ENCODE results near the gene PCGF1.

The PCGF1 gene

GRCh38 chr2:74551530-74551929, 44.0 kb upstream of the PCGF1 start:
- no peak overlapping the region for H3K4me3 ChIP-seq (ENCODE audit: low read length in 2 of 2)
- H3K27me3 ChIP-seq (ENCODE audit: control insufficient read depth in 1 of 2, insufficient read depth in 2 of 2, low read length in 2 of 2), result peaks cover 0 to 18% of the 10 kb centered on the region in 2 donors
- H3K9me3 ChIP-seq (ENCODE audit: control insufficient read depth in 2 of 2, low read length in 2 of 2), result no peaks in the 10 kb centered on the region
- H3K4me1 ChIP-seq (ENCODE audit: control insufficient read depth, insufficient read depth, low read length), result peaks cover 41% of the 10 kb centered on the region
- H3K36me3 ChIP-seq (ENCODE audit: control insufficient read depth in 2 of 2, insufficient read depth in 2 of 2, low read length in 2 of 2), result no peaks in the 10 kb centered on the region
- H3K9ac ChIP-seq (ENCODE audit: low read length in 2 of 2), result no peak overlapping the region
- no peak overlapping the region for H3K27ac ChIP-seq (ENCODE audit: low read length)

- H3K9me3 ChIP-seq (ENCODE audit: control insufficient read depth in 2 of 2, low read length in 2 of 2), result no peaks in the 10 kb centered on the region
- H3K27me3 ChIP-seq (ENCODE audit: control insufficient read depth in 1 of 2, insufficient read depth in 2 of 2, low read length in 2 of 2), result peaks cover 0 to 21% of the 10 kb centered on the region in 2 donors
- H3K27ac ChIP-seq (ENCODE audit: low read length), result no peak overlapping the region
- H3K4me1 ChIP-seq (ENCODE audit: control insufficient read depth, insufficient read depth, low read length), result peaks cover 40% of the 10 kb centered on the region
- H3K36me3 ChIP-seq (ENCODE audit: control insufficient read depth in 2 of 2, insufficient read depth in 2 of 2, low read length in 2 of 2), result no peaks in the 10 kb centered on the region
- H3K4me3 ChIP-seq (ENCODE audit: low read length in 2 of 2), result peak overlapping the region in 1 of 2 donors; percentile 73
- H3K9ac ChIP-seq (ENCODE audit: low read length in 2 of 2), result no peak overlapping the region
Observed at GRCh38 chr2:74550231-74550630, 42.7 kb upstream of the PCGF1 start.

DNA sequence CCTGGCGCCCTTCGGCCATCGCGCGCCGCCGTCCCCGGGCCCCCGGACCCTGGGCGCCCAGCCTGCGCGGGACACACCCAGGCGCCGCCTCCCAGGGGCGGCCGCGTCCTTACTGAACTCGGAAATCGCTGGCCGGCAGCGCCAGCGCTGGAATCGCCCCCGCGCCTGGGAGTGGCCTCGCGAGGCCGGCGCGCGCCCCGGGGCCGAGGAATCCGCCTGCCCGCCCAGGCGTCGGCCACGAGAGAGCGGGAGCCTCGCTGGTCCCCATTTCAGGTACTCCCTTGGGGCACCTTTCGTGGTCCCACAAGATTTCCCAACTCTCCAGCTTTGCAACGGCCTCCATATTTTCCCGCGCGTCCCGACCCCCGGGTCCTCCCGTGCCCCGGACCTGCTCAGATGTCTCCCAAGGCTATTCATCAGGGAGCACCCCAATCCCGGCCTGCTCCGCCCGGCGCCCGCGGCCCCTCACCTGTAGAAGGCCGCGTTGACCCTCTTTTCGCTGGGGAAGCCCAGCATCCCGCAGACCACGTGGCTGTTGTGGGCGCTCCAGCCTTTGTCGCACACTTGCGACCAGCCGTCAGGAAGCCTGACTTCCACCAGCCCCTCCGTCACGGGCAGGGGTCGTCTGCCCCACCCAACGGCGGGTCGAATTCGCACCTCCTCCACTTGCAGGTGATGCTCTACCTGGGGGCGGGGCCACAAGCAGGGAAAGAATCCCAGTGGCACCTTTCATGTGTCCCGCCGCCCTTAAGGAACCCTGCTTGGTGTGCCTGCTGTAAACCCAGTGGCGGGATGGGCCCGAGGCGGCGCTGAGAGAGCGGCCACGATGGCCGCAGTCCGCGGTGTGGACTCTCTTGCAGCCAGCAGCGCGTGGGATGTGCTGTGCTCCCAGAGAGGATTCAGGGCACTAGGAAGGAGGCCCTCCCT, 41.7 kb upstream of the PCGF1 start:
- Histone ChIP-seq H3K36me3 (ENCODE audit: control insufficient read depth in 2 of 2, insufficient read depth in 2 of 2, low read length in 2 of 2) (no peaks in the 10 kb centered on the region), H3K4me3 (ENCODE audit: low read length in 2 of 2) (peak overlapping the region; percentile 66 to 73), H3K27ac (ENCODE audit: low read length) (no peak overlapping the region), H3K9me3 (ENCODE audit: control insufficient read depth in 2 of 2, low read length in 2 of 2) (no peaks in the 10 kb centered on the region), H3K27me3 (ENCODE audit: control insufficient read depth in 1 of 2, insufficient read depth in 2 of 2, low read length in 2 of 2) (peaks cover 0 to 21% of the 10 kb centered on the region in 2 donors), H3K4me1 (ENCODE audit: control insufficient read depth, insufficient read depth, low read length) (peaks cover 32% of the 10 kb centered on the region), H3K9ac (ENCODE audit: low read length in 2 of 2) (peak overlapping the region; percentile 63 to 64)

DNA sequence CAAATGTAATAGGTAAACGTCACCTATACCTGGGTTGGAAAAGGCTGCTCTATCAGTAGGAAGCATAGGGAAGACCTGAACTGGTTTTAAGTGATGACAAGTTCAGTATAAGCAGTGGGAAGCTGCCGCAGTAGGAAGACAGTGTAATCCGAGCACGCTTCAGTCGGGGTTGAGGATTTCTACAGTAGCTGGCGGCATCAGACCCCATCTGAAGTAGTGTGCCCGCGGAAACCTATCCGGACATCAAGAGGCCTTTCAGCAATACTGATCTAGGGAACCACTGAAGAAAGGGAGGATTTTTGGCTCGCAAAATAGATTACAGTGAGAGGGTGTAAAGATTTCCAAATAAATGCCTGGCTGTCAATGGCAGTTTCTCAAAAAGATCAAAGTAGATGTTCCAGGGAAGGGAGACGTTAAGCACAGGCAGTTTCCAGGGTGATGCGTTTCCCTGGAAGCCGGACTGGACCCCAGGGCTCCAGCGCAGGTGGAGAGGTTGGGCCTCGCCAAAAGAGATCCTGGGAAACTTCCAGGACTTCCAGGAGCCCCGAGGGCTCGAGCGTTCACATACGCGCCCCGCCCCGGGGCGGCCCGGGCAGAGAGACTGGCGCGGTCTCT, 40.9 kb upstream of the PCGF1 start:
- Histone ChIP-seq H3K4me1 (ENCODE audit: control insufficient read depth, insufficient read depth, low read length) (peaks cover 24% of the 10 kb centered on the region), H3K27me3 (ENCODE audit: control insufficient read depth in 1 of 2, insufficient read depth in 2 of 2, low read length in 2 of 2) (peaks cover 0 to 21% of the 10 kb centered on the region in 2 donors), H3K4me3 (ENCODE audit: low read length in 2 of 2) (peak overlapping the region; percentile 66 to 73), H3K9ac (ENCODE audit: low read length in 2 of 2) (peak overlapping the region; percentile 63 to 64), H3K27ac (ENCODE audit: low read length) (peak overlapping the region; percentile 49), H3K9me3 (ENCODE audit: control insufficient read depth in 2 of 2, low read length in 2 of 2) (no peaks in the 10 kb centered on the region), H3K36me3 (ENCODE audit: control insufficient read depth in 2 of 2, insufficient read depth in 2 of 2, low read length in 2 of 2) (no peaks in the 10 kb centered on the region)

DNA sequence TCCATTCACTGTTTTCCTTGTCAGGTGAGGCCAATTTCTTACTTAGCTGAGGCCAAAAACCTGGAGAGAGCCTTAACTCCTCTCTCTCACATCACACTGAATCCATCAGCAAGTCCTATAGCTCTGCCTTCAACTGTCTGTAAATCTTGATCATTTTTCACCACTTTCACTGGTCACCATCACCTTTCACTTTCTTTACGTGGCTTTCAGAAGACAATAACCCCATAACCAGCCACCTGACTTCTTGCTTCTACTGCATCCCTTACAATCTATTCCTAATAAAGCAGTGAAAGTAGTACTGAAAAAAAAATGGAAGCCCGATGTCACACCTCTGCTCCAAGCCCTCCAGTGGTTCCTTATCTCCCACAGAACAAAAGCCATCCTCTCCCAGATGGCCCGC, 38.5 kb upstream of the PCGF1 start:
- peaks cover 16% of the 10 kb centered on the region for H3K4me1 ChIP-seq (ENCODE audit: control insufficient read depth, insufficient read depth, low read length)
- H3K27ac ChIP-seq (ENCODE audit: low read length), result no peak overlapping the region
- no peaks in the 10 kb centered on the region for H3K9me3 ChIP-seq (ENCODE audit: control insufficient read depth in 2 of 2, low read length in 2 of 2)
- no peak overlapping the region for H3K9ac ChIP-seq (ENCODE audit: low read length in 2 of 2)
- no peaks in the 10 kb centered on the region for H3K36me3 ChIP-seq (ENCODE audit: control insufficient read depth in 2 of 2, insufficient read depth in 2 of 2, low read length in 2 of 2)
- H3K27me3 ChIP-seq (ENCODE audit: control insufficient read depth in 1 of 2, insufficient read depth in 2 of 2, low read length in 2 of 2), result peaks cover 0 to 21% of the 10 kb centered on the region in 2 donors
- H3K4me3 ChIP-seq (ENCODE audit: low read length in 2 of 2), result no peak overlapping the region

DNA sequence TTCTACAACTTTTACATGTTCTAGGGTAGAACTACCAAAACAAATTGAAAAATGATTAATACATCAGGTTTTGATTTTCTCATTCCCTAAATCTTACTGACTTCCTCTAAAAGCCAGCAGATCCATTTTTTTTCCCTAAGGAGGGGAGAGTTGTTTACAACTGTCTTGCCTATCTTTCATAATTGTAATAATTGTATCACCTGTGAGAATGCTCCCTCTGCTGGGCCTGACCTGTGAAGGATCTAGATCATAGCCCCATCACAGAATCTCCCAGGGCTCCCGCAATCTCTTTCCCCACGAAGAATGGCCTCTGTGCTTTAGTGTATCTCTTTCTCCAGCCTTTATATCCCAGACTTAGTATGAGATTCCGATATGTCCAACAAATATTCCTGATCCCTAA, 37.1 kb upstream of the PCGF1 start:
- Histone ChIP-seq H3K27me3 (ENCODE audit: control insufficient read depth in 1 of 2, insufficient read depth in 2 of 2, low read length in 2 of 2) (peaks cover 0 to 12% of the 10 kb centered on the region in 2 donors), H3K27ac (ENCODE audit: low read length) (no peak overlapping the region), H3K4me1 (ENCODE audit: control insufficient read depth, insufficient read depth, low read length) (peaks cover 14% of the 10 kb centered on the region), H3K4me3 (ENCODE audit: low read length in 2 of 2) (no peak overlapping the region), H3K9ac (ENCODE audit: low read length in 2 of 2) (no peak overlapping the region), H3K9me3 (ENCODE audit: control insufficient read depth in 2 of 2, low read length in 2 of 2) (no peaks in the 10 kb centered on the region), H3K36me3 (ENCODE audit: control insufficient read depth in 2 of 2, insufficient read depth in 2 of 2, low read length in 2 of 2) (no peaks in the 10 kb centered on the region)

GRCh38 chr2:74542978-74543377, 35.5 kb upstream of the PCGF1 start:
- Histone ChIP-seq H3K4me3 (ENCODE audit: low read length in 2 of 2) (no peak overlapping the region), H3K36me3 (ENCODE audit: control insufficient read depth in 2 of 2, insufficient read depth in 2 of 2, low read length in 2 of 2) (no peaks in the 10 kb centered on the region)

GRCh38 chr2:74540291-74540690, 32.8 kb upstream of the PCGF1 start:
- H3K9ac ChIP-seq (ENCODE audit: low read length in 2 of 2), result no peak overlapping the region
- peak overlapping the region; percentile 11 for H3K27ac ChIP-seq (ENCODE audit: low read length)
- no peaks in the 10 kb centered on the region for H3K4me1 ChIP-seq (ENCODE audit: control insufficient read depth, insufficient read depth, low read length)
- no peaks in the 10 kb centered on the region for H3K36me3 ChIP-seq (ENCODE audit: control insufficient read depth in 2 of 2, insufficient read depth in 2 of 2, low read length in 2 of 2)
- H3K9me3 ChIP-seq (ENCODE audit: control insufficient read depth in 2 of 2, low read length in 2 of 2), result no peaks in the 10 kb centered on the region
- H3K4me3 ChIP-seq (ENCODE audit: low read length in 2 of 2), result no peak overlapping the region
- H3K27me3 ChIP-seq (ENCODE audit: control insufficient read depth in 1 of 2, insufficient read depth in 2 of 2, low read length in 2 of 2), result peaks cover 0 to 3% of the 10 kb centered on the region in 2 donors

More at GRCh38 chr2:74542978-74543377, 35.5 kb upstream of the PCGF1 start:
- H3K4me1 ChIP-seq (ENCODE audit: control insufficient read depth, insufficient read depth, low read length), result no peaks in the 10 kb centered on the region
- H3K9me3 ChIP-seq (ENCODE audit: control insufficient read depth in 2 of 2, low read length in 2 of 2), result no peaks in the 10 kb centered on the region
- no peak overlapping the region for H3K27ac ChIP-seq (ENCODE audit: low read length)
- H3K9ac ChIP-seq (ENCODE audit: low read length in 2 of 2), result no peak overlapping the region
- H3K27me3 ChIP-seq (ENCODE audit: control insufficient read depth in 1 of 2, insufficient read depth in 2 of 2, low read length in 2 of 2), result peaks cover 3% of the 10 kb centered on the region in 2 donors

GRCh38 chr2:74538881-74539339, 31.4 kb upstream of the PCGF1 start:
- Histone ChIP-seq H3K36me3 (ENCODE audit: control insufficient read depth in 2 of 2, insufficient read depth in 2 of 2, low read length in 2 of 2) (peaks cover 0 to 3% of the 10 kb centered on the region in 2 donors), H3K27me3 (ENCODE audit: control insufficient read depth in 1 of 2, insufficient read depth in 2 of 2, low read length in 2 of 2) (peaks cover 0 to 3% of the 10 kb centered on the region in 2 donors), H3K27ac (ENCODE audit: low read length) (no peak overlapping the region), H3K9me3 (ENCODE audit: control insufficient read depth in 2 of 2, low read length in 2 of 2) (no peaks in the 10 kb centered on the region), H3K4me1 (ENCODE audit: control insufficient read depth, insufficient read depth, low read length) (no peaks in the 10 kb centered on the region), H3K9ac (ENCODE audit: low read length in 2 of 2) (no peak overlapping the region), H3K4me3 (ENCODE audit: low read length in 2 of 2) (no peak overlapping the region)

GRCh38 chr2:74537140-74537539, 29.6 kb upstream of the PCGF1 start:
- no peak overlapping the region for H3K27ac ChIP-seq (ENCODE audit: low read length)
- H3K4me3 ChIP-seq (ENCODE audit: low read length in 2 of 2), result no peak overlapping the region
- H3K9ac ChIP-seq (ENCODE audit: low read length in 2 of 2), result no peak overlapping the region
- H3K27me3 ChIP-seq (ENCODE audit: control insufficient read depth in 1 of 2, insufficient read depth in 2 of 2, low read length in 2 of 2), result peaks cover 0 to 3% of the 10 kb centered on the region in 2 donors
- H3K36me3 ChIP-seq (ENCODE audit: control insufficient read depth in 2 of 2, insufficient read depth in 2 of 2, low read length in 2 of 2), result peaks cover 6 to 14% of the 10 kb centered on the region in 2 donors
- H3K4me1 ChIP-seq (ENCODE audit: control insufficient read depth, insufficient read depth, low read length), result no peaks in the 10 kb centered on the region
- no peaks in the 10 kb centered on the region for H3K9me3 ChIP-seq (ENCODE audit: control insufficient read depth in 2 of 2, low read length in 2 of 2)

Measured in stomach smooth muscle (tissue), 2 donors.